ENCODE results near the gene SRCAP.

SRCAP gene

GRCh38 chr16:30669903-30670824 lies 28.8 kb upstream of the SRCAP start:
- H3K4me3 ChIP-seq (ENCODE audit: low read depth, low read length), result no peak overlapping the region
- DNase-seq (ENCODE audit: low read depth), result no peak
- TF ChIP-seq, protein P1, sequence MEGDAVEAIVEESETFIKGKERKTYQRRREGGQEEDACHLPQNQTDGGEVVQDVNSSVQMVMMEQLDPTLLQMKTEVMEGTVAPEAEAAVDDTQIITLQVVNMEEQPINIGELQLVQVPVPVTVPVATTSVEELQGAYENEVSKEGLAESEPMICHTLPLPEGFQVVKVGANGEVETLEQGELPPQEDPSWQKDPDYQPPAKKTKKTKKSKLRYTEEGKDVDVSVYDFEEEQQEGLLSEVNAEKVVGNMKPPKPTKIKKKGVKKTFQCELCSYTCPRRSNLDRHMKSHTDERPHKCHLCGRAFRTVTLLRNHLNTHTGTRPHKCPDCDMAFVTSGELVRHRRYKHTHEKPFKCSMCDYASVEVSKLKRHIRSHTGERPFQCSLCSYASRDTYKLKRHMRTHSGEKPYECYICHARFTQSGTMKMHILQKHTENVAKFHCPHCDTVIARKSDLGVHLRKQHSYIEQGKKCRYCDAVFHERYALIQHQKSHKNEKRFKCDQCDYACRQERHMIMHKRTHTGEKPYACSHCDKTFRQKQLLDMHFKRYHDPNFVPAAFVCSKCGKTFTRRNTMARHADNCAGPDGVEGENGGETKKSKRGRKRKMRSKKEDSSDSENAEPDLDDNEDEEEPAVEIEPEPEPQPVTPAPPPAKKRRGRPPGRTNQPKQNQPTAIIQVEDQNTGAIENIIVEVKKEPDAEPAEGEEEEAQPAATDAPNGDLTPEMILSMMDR (IDR thresholded peaks at IDR 0.05; ENCODE audit: control insufficient read depth, extremely low read depth, insufficient read depth), result no peak

DNA sequence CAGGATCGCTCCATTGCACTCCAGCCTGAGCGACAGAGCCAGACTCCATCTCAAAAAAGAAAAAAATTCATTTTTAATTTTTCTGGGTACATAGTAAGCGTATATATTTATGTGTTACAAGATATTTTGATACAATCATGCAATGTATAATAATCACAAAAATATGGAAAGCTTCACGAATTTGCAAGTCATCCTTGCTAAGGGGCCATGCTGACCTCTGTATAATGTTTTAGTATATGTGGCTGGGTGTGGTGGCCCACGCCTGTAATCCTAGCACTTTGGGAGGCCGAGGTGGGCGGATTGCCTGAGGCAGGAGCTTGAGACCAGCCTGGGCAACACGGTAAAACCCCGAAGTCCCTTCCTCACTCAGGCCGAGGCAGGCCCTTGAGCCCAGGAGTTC lies 23.8 kb upstream of the SRCAP start:
- TF ChIP-seq, protein P1 (IDR thresholded peaks at IDR 0.05; ENCODE audit: control insufficient read depth, extremely low read depth, insufficient read depth), result no peak
- no peak overlapping the region for H3K4me3 ChIP-seq (ENCODE audit: low read depth, low read length)
- no peak for DNase-seq (ENCODE audit: low read depth)

GRCh38 chr16:30677931-30678585 lies 20.9 kb upstream of the SRCAP start:
- TF ChIP-seq, protein P1 (IDR thresholded peaks at IDR 0.05; ENCODE audit: control insufficient read depth, extremely low read depth, insufficient read depth), result no peak
- H3K4me3 ChIP-seq (ENCODE audit: low read depth, low read length), result no peak overlapping the region
- no peak for DNase-seq (ENCODE audit: low read depth)

- TF ChIP-seq, protein P1 (IDR thresholded peaks at IDR 0.05; ENCODE audit: control insufficient read depth, extremely low read depth, insufficient read depth), result no peak
- no peak overlapping the region for H3K4me3 ChIP-seq (ENCODE audit: low read depth, low read length)
These were observed 20.4 kb upstream of the SRCAP start for GRCh38 chr16:30678586-30678970.

DNA sequence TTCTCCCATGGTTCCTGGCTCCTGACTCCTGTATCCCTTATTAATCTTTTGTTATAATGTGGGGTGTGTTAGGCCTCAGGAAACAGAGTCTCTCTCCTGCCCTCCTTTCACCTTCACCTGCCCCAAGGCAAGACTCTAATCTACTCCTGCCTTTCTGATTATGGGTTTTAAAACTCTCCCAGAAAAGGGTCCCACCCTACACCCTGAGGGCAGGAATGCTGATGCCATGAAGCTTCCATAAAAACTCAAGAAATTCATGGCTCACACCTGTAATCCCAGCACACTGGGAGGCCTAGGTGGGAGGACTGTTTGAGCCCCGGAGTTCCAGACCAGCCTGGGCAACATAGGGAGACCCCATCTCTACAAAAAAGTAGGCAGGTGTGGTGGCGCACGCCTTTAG lies 18.6 kb upstream of the SRCAP start:
- no peak for DNase-seq (ENCODE audit: low read depth)
- H3K4me3 ChIP-seq (ENCODE audit: low read depth, low read length), result no peak overlapping the region
- TF ChIP-seq, protein P1 (IDR thresholded peaks at IDR 0.05; ENCODE audit: control insufficient read depth, extremely low read depth, insufficient read depth), result no peak

More at GRCh38 chr16:30678586-30678970, 20.4 kb upstream of the SRCAP start:
- DNase-seq (ENCODE audit: low read depth), result no peak

DNA sequence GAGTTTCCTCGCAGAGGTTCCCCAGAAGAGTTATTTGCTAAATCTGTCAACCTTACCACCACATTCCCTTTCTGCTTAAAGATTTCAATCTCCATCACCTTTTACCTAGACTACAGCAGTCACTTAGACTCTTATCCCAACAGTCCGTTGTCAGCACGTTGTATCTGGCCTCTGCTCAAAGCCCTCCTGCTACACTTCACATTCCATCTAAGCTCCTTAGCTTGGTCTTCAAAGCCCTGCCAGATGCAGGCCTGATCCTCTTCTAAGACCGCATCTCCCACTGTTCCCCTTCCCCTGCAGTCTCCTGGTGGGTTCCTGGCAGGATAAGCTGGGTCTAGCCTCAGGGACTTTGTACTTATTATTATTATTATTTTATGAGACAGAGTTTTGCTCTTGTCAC lies 10.3 kb upstream of the SRCAP start:
- no peak for DNase-seq (ENCODE audit: low read depth)
- H3K4me3 ChIP-seq (ENCODE audit: low read depth, low read length), result no peak overlapping the region
- TF ChIP-seq, protein P1 (IDR thresholded peaks at IDR 0.05; ENCODE audit: control insufficient read depth, extremely low read depth, insufficient read depth), result no peak

Measured in LNCaP clone FGC (cell line).